Aortic smooth muscle cell (primary cell): ENCODE measurements around the gene NECAP2. TPM values are rescaled to one million over a fixed set of nuclear protein-coding genes. Genes with fewer than 3 reads are reported as not detected.

Source experiments
- total RNA-seq: library from RNA; depleted of rRNA; stranded (reverse); fragments of >200 nt; gene quantifications from 2 replicates; pipeline ENCODE4 v1.2.3, GENCODE V29; 2014

NECAP2 gene
- 86.1 and 92.6 TPM in 2 replicates for total RNA-seq

DNA sequence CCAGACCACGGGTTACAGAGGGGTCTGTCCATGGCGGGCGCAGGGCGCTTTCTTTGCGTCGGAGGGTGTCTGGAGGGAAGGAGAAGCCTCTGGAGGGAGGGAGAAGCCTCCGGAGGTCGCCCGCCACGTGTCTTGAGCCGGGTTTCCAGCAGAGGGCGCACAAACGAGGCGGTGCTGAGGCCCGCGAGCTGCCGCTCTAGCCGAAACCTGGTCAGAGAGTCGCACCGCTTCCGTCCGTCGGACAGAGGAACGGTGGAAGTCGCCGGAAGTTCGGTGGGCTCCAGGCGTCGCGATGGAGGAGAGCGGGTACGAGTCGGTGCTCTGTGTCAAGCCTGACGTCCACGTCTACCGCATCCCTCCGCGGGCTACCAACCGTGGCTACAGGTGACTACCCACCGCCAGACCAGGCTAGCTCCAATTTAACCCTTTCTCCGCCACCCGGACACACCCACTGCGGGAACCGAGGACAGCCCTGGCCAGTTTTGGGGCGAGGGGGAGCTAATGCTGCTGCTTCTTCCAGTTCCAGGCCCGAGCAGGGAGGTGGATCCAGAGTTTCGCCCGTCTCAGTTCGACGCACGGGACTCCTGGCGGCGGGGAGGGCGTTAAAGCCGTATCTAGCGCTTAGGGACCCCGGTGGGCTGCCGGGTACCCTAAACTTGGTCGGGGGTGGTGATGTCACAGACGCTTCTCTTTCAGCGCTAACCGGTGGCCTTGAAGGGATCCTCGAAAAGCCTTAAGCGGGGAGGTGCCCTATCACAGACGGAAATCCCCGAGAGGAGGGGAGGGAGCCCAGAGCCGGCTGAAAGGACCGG, at the start of gene NECAP2:
NECAP2 (plus strand) TSS at position 255 of the 812 bp plus-strand sequence; CDS start at position 293, 38 bp downstream.

GRCh38 chr1:16436946-16437474, 3.5 kb upstream of the NECAP2 start, which contains the start of gene SPATA21:
Gene SPATA21 (minus strand): TSS chr1:16437424. CDS start chr1:16431371, 6,053 bp downstream.

Other genes with a start within 250 kb of the NECAP2 start
- gene ARHGEF19, start 228.1 kb upstream of the NECAP2 start, total RNA-seq, result 1.2 and 2.2 TPM in 2 replicates
- 8.2 and 12.4 TPM in 2 replicates for gene CPLANE2, start 203.5 kb upstream of the NECAP2 start, total RNA-seq
- 10.4 and 13.1 TPM in 2 replicates for gene FBXO42, start 88.2 kb upstream of the NECAP2 start, total RNA-seq
- gene SZRD1, start 73.5 kb upstream of the NECAP2 start, total RNA-seq, result 26.0 and 37.0 TPM in 2 replicates
- not detected in 2 replicates for gene SPATA21, start 3.3 kb upstream of the NECAP2 start, total RNA-seq
- gene RNU1-1, start 73.6 kb downstream of the NECAP2 start, total RNA-seq, result 565 and 1,390 TPM in 2 replicates
- gene NBPF1, start 172.8 kb downstream of the NECAP2 start, total RNA-seq, result 36.1 and 42.5 TPM in 2 replicates
- gene RNU1-3, start 226.2 kb downstream of the NECAP2 start, total RNA-seq, result 565 and 1,390 TPM in 2 replicates